ENCODE measurements around the gene IL19. TPM values are rescaled to one million over a fixed set of nuclear protein-coding genes. Genes with fewer than 3 reads are reported as not detected.
"Not testable (repeated sequence)": the region's sequence is repeated elsewhere in the genome, so short reads cannot be mapped to it uniquely, and the experiment has no call there.

Gene IL19
- total and polyA plus RNA-seq, 3 donors from 2014 or later = 0.37 TPM; not detected in 2

GRCh38 chr1:206846487-206846886 lies 75.9 kb downstream of the IL19 start:
- Histone ChIP-seq H3K4me1 (no peaks in the 10 kb centered on the region), H3K4me3 (no peak overlapping the region), H3K9me3 (no peaks in the 10 kb centered on the region), H3K36me3 (ENCODE audit: low read depth, missing control alignments) (no peaks in the 10 kb centered on the region), H3K27ac (no peak overlapping the region), H3K27me3 (no peaks in the 10 kb centered on the region)
- intact Hi-C loops (cut with DNase I; ENCODE audit: low total_unique reads) = no loop called here
- no peak for TF ChIP-seq CTCF (IDR thresholded peaks at IDR 0.05)
- TF ChIP-seq POLR2A (IDR thresholded peaks at IDR 0.05) = no peak
- no peak for DNase-seq

GRCh38 chr1:206847337-206847834 lies 76.8 kb downstream of the IL19 start:
- no peak overlapping the region for H3K27ac ChIP-seq
- H3K4me3 ChIP-seq = no peak overlapping the region
- no peaks in the 10 kb centered on the region for H3K4me1 ChIP-seq
- H3K9me3 ChIP-seq = no peaks in the 10 kb centered on the region
- TF ChIP-seq POLR2A (IDR thresholded peaks at IDR 0.05) (no peak), CTCF (IDR thresholded peaks at IDR 0.05) (no peak)
- 94 to 98% methylated on average over 3 of the region's 3 CpGs for WGBS, 2 donors
- H3K36me3 ChIP-seq (ENCODE audit: low read depth, missing control alignments) = no peaks in the 10 kb centered on the region
- intact Hi-C loops (cut with DNase I; ENCODE audit: low total_unique reads) = no loop called here
- DNase-seq = no peak
- H3K27me3 ChIP-seq = no peaks in the 10 kb centered on the region

- no peaks in the 10 kb centered on the region for H3K36me3 ChIP-seq (ENCODE audit: low read depth, missing control alignments)
- intact Hi-C loops (cut with DNase I; ENCODE audit: low total_unique reads) = no loop called here
- no peaks in the 10 kb centered on the region for H3K9me3 ChIP-seq
- H3K27me3 ChIP-seq = no peaks in the 10 kb centered on the region
- 79 to 82% methylated on average over 1 of the region's 1 CpG for WGBS, 2 donors
- TF ChIP-seq POLR2A (IDR thresholded peaks at IDR 0.05) = no peak
- TF ChIP-seq CTCF (IDR thresholded peaks at IDR 0.05) = no peak
- no peak for DNase-seq
- H3K4me1 ChIP-seq = no peaks in the 10 kb centered on the region
- no peak overlapping the region for H3K27ac ChIP-seq
- H3K4me3 ChIP-seq = no peak overlapping the region
Measured at GRCh38 chr1:206847946-206848345, 77.4 kb downstream of the IL19 start.

GRCh38 chr1:206850401-206850800 lies 79.8 kb downstream of the IL19 start:
- no peak for DNase-seq
- no peaks in the 10 kb centered on the region for H3K36me3 ChIP-seq (ENCODE audit: low read depth, missing control alignments)
- no peak overlapping the region for H3K4me3 ChIP-seq
- H3K4me1 ChIP-seq = no peaks in the 10 kb centered on the region
- no peaks in the 10 kb centered on the region for H3K27me3 ChIP-seq
- no peak for TF ChIP-seq CTCF (IDR thresholded peaks at IDR 0.05)
- no peak for TF ChIP-seq POLR2A (IDR thresholded peaks at IDR 0.05)
- intact Hi-C loops (cut with DNase I; ENCODE audit: low total_unique reads) = no loop called here
- 67 to 71% methylated on average over 2 of the region's 2 CpGs for WGBS, 2 donors
- no peaks in the 10 kb centered on the region for H3K9me3 ChIP-seq
- H3K27ac ChIP-seq = no peak overlapping the region

- Histone ChIP-seq H3K27me3 (no peaks in the 10 kb centered on the region), H3K9me3 (no peaks in the 10 kb centered on the region), H3K4me3 (no peak overlapping the region), H3K27ac (no peak overlapping the region), H3K4me1 (no peaks in the 10 kb centered on the region), H3K36me3 (ENCODE audit: low read depth, missing control alignments) (no peaks in the 10 kb centered on the region)
- intact Hi-C loops (cut with DNase I; ENCODE audit: low total_unique reads) = no loop called here
- 65 to 66% methylated on average over 5 of the region's 5 CpGs for WGBS, 2 donors
- DNase-seq = no peak
- no peak for TF ChIP-seq POLR2A (IDR thresholded peaks at IDR 0.05)
- TF ChIP-seq CTCF (IDR thresholded peaks at IDR 0.05) = no peak
Measured at GRCh38 chr1:206851341-206852010, 80.9 kb downstream of the IL19 start.

- H3K27me3 ChIP-seq; H3K4me1 ChIP-seq; DNase-seq; intact Hi-C loops (cut with DNase I; ENCODE audit: low total_unique reads); H3K27ac ChIP-seq; H3K9me3 ChIP-seq; H3K36me3 ChIP-seq (ENCODE audit: low read depth, missing control alignments); H3K4me3 ChIP-seq: not testable (repeated sequence)
- WGBS, 2 donors = 90 to 91% methylated on average over 2 of the region's 2 CpGs
Measured at GRCh38 chr1:206852662-206853061, 82.1 kb downstream of the IL19 start.

GRCh38 chr1:206853696-206854095 lies 83.1 kb downstream of the IL19 start:
- H3K36me3 ChIP-seq (ENCODE audit: low read depth, missing control alignments); DNase-seq; H3K27me3 ChIP-seq; H3K4me1 ChIP-seq; H3K9me3 ChIP-seq; H3K27ac ChIP-seq; H3K4me3 ChIP-seq; intact Hi-C loops (cut with DNase I; ENCODE audit: low total_unique reads): not testable (repeated sequence)
